Measurements from ENCODE around the gene ZAP70.

GRCh38 chr2:97697252-97698235 lies 15.8 kb upstream of the ZAP70 start:
- TF ChIP-seq MYC (IDR thresholded peaks at IDR 0.05; ENCODE audit: low read depth, low read length) (no peak), EZH2 (IDR thresholded peaks at IDR 0.05; ENCODE audit: borderline replicate concordance, low read depth, low read length, severe bottlenecking) (no peak), POLR2A (IDR thresholded peaks at IDR 0.05; ENCODE audit: low read depth, low read length) (no peak), CTCF (IDR thresholded peaks at IDR 0.05; ENCODE audit: extremely low read depth in 1 of 2, insufficient read depth in 1 of 2, low read depth in 1 of 2, low read length in 2 of 2) (peak; percentile 83 to 86), JUN (IDR thresholded peaks at IDR 0.05; ENCODE audit: borderline replicate concordance, insufficient read depth, insufficient read length, low read depth) (no peak), POLR2AphosphoS5 (IDR thresholded peaks at IDR 0.05; ENCODE audit: insufficient read depth, low read depth, low read length) (no peak), GATA2 (IDR thresholded peaks at IDR 0.05; ENCODE audit: insufficient read depth, insufficient read length, low read depth, low read length) (no peak), FOS (IDR thresholded peaks at IDR 0.05; ENCODE audit: borderline replicate concordance, insufficient read depth, low read length) (no peak)
